ENCODE data around the gene GABBR2. TPM values are rescaled to one million over a fixed set of nuclear protein-coding genes. Genes with fewer than 3 reads are reported as not detected.

The GABBR2 gene
- total and polyA plus RNA-seq, 2 of the 8 experiments (the other 6 are each of a cell fraction or from before 2014, with no cell fraction given), result 0.50 to 1.2 TPM

GRCh38 chr9:98688710-98689495, 19.8 kb downstream of the GABBR2 start:
- no peak overlapping the region for H4K8ac ChIP-seq (ENCODE audit: extremely low read depth, insufficient read depth, low read length)
- TF ChIP-seq SP2 (IDR thresholded peaks at IDR 0.05; ENCODE audit: low read length), result no peak
- TF ChIP-seq POU5F1 (IDR thresholded peaks at IDR 0.05; ENCODE audit: low read depth, low read length), result no peak
- no peak for TF ChIP-seq RXRA (IDR thresholded peaks at IDR 0.05; ENCODE audit: insufficient read depth, low read depth, low read length)
- no peak for TF ChIP-seq CHD2 (IDR thresholded peaks at IDR 0.05; ENCODE audit: low read length)
- no peak for TF ChIP-seq ZNF274 (IDR thresholded peaks at IDR 0.05; ENCODE audit: borderline replicate concordance, extremely low read depth, low read length)
- TF ChIP-seq KDM4A (IDR thresholded peaks at IDR 0.05; ENCODE audit: low read depth, low read length, severe bottlenecking), result no peak
- no peak for TF ChIP-seq EGR1 (IDR thresholded peaks at IDR 0.05; ENCODE audit: borderline replicate concordance, low read depth, low read length)
- TF ChIP-seq TAF7 (optimal IDR thresholded peaks at IDR 0.05; ENCODE audit: borderline replicate concordance, low read depth, low read length), result no peak
- no peak for TF ChIP-seq RBBP5 (IDR thresholded peaks at IDR 0.05; ENCODE audit: borderline replicate concordance, low read depth, low read length)
- WGBS, 2 experiments (ENCODE audit: extremely low coverage in 1 of 2, insufficient coverage in 1 of 2, insufficient read length in 1 of 2, insufficient replicate concordance in 2 of 2, low coverage in 1 of 2, low lambda C conversion rate in 2 of 2, missing lambda C conversion rate in 1 of 2), result 85% methylated on average over 7 of the region's 7 CpGs; no CpG with 5 or more reads in 1 of the 2 experiments
- no peak overlapping the region for H3K27ac ChIP-seq (ENCODE audit: low read depth, low read length)
- no peak overlapping the region for H3K4me3 ChIP-seq (ENCODE audit: extremely low read depth in 1 of 4, insufficient read depth in 2 of 4, low read depth in 3 of 4, low read length in 4 of 4)
- no peak overlapping the region for H3K4me2 ChIP-seq (ENCODE audit: insufficient read depth in 1 of 2, low read depth in 2 of 2, low read length in 2 of 2)
- no peak overlapping the region for H3K23ac ChIP-seq (ENCODE audit: insufficient read length)
- H4K5ac ChIP-seq (ENCODE audit: insufficient read length, low read depth, low read length), result no peak overlapping the region
- H2BK20ac ChIP-seq (ENCODE audit: low read length), result no peak overlapping the region
- DNase-seq (ENCODE audit: low read depth in 1 of 2, low spot score in 2 of 2) (no peak), FAIRE-seq (no peak)
- ChIA-PET POLR2A (ENCODE audit: partially characterized antibody) (no interaction called here), CTCF (ENCODE audit: partially characterized antibody) (interaction anchor here (0.6 to 7.1 kb wide), 2 partner anchors 11 to 617 kb away, joined by 3 to 32 read pairs; no protein-coding TSS in a partner anchor)
- no peak overlapping the region for H2BK15ac ChIP-seq (ENCODE audit: low read length)
- H3K14ac ChIP-seq (ENCODE audit: insufficient read length), result no peak overlapping the region
- H4K91ac ChIP-seq (replicated peaks; ENCODE audit: insufficient read length, low read length), result no peak overlapping the region
- no peaks in the 10 kb centered on the region for H3K23me2 ChIP-seq (ENCODE audit: low read depth, low read length)
- no peak overlapping the region for H2AFZ ChIP-seq (ENCODE audit: low read length)
- no peak overlapping the region for H2BK5ac ChIP-seq (ENCODE audit: low read depth, low read length)
- H3K27me3 ChIP-seq (replicated peaks in 1 of 4; ENCODE audit: control insufficient read depth in 3 of 4, extremely low read depth in 1 of 4, insufficient read depth in 3 of 4, low read length in 3 of 4), result no peaks in the 10 kb centered on the region
- no peak overlapping the region for H2AK5ac ChIP-seq (ENCODE audit: low read depth, low read length)
- H3K36me3 ChIP-seq (ENCODE audit: control insufficient read depth in 2 of 4, insufficient read depth in 4 of 4, low read length in 3 of 4), result no peaks in the 10 kb centered on the region
- H3K79me1 ChIP-seq (ENCODE audit: low read depth, low read length), result no peaks in the 10 kb centered on the region
- no peak overlapping the region for H2BK12ac ChIP-seq (ENCODE audit: low read depth, low read length)
- H4K20me1 ChIP-seq (replicated peaks in 1 of 2; ENCODE audit: control insufficient read depth in 1 of 2, insufficient read depth in 2 of 2, low read length in 2 of 2), result no peaks in the 10 kb centered on the region
- H3K4me1 ChIP-seq (replicated peaks in 1 of 4; ENCODE audit: control insufficient read depth in 3 of 4, insufficient read depth in 4 of 4, low read length in 3 of 4), result no peaks in the 10 kb centered on the region; a peak in 1 of 7 replicates
- no peak overlapping the region for H3K4ac ChIP-seq (replicated peaks; ENCODE audit: insufficient read length, low read depth, low read length)
- H3K56ac ChIP-seq (replicated peaks; ENCODE audit: insufficient read length, low read depth, low read length), result no peak overlapping the region
- no peak overlapping the region for H3K18ac ChIP-seq (ENCODE audit: extremely low read depth, low read length)
- no peak overlapping the region for H3K9ac ChIP-seq (replicated peaks in 1 of 4; ENCODE audit: extremely low read depth in 1 of 4, low read depth in 3 of 4, low read length in 3 of 4)
- H2BK120ac ChIP-seq (replicated peaks; ENCODE audit: low read depth, low read length), result no peak overlapping the region
- H3K9me3 ChIP-seq (ENCODE audit: insufficient read depth in 2 of 2, low read depth in 1 of 2, low read length in 1 of 2), result no peaks in the 10 kb centered on the region
- H3K79me2 ChIP-seq (ENCODE audit: control insufficient read depth in 1 of 2, insufficient read depth in 2 of 2, low read length in 2 of 2), result no peaks in the 10 kb centered on the region

Data from H1 (cell line).